ENCODE measurements around the gene MYL3. TPM values are rescaled to one million over a fixed set of nuclear protein-coding genes. Genes with fewer than 3 reads are reported as not detected.

Gene MYL3
- total RNA-seq, 2 donors from 2014 or later = 1.9 TPM; not detected in 1

DNA sequence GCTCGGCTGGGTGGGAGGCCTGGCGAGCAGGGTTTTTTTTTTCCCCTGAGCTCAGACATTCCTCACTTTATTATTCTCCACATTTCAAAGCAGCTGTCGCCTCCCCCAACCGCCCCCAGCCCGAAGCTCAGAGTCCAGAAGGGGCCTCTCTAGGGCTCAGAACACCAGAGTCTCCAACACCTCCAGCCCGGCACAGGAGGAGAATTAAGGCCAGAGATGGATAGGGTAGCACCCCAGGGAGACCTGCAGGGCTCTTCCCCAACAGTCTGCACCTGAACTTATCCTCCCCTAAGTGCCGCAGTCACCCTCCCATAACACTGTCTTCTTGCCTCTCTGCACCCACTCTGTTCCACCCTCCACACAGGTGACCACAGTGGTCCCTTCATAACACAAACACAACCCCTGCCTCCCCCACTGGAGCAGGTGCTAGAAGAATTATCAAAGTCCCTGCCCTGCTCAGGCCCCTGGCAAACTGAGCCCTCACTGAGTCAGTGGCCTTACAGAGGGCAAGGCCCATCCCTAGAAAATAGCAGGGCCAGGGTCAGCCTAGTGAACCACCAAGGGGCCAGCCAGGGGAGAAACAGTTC lies 14.1 kb downstream of the MYL3 start:
- intact Hi-C loops (cut with DNase I) = no loop called here
- H3K9me3 ChIP-seq = no peaks in the 10 kb centered on the region
- DNase-seq (ENCODE audit: low spot score) = no peak

DNA sequence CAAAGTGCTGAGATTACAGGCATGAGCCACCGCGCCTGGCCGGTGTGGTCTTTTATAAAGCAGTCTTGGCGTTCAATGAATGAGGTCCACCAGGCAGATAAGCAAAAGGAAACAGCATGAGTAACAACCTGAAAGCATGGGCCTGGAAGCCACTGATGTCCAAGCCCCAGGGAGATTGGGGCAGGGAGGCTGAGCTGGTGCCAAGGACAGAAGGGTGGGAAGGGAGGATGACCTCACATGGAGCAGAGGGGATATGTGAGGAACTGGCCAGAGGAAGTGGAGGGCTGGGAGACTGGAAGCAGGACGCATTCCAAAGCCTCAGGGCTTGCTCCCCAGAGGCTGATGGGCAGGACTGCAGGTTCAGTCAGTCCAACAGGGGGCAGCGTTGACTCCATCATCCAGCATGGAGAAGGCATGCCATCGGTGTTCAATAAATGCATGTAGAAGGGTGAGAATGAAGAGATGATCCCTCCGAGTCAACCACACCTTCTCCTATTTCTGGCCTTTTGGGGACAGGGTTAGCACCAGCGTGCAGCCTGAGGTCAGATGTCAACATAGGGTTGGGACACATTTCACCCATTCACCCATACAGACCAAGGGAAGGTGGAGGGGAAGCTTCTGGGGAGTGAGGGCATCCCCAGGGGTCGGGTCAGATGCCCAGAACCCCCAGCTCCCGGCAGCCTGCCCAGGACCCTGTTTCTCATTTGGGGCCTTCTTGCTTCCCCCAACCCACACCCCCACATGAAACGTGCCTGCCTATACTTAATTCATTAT lies 14.8 kb downstream of the MYL3 start:
- DNase-seq (ENCODE audit: low spot score) = no peak
- no peak for TF ChIP-seq POLR2AphosphoS5 (IDR thresholded peaks at IDR 0.05)
- no peak for TF ChIP-seq POLR2A (IDR thresholded peaks at IDR 0.05)
- TF ChIP-seq, protein P1, sequence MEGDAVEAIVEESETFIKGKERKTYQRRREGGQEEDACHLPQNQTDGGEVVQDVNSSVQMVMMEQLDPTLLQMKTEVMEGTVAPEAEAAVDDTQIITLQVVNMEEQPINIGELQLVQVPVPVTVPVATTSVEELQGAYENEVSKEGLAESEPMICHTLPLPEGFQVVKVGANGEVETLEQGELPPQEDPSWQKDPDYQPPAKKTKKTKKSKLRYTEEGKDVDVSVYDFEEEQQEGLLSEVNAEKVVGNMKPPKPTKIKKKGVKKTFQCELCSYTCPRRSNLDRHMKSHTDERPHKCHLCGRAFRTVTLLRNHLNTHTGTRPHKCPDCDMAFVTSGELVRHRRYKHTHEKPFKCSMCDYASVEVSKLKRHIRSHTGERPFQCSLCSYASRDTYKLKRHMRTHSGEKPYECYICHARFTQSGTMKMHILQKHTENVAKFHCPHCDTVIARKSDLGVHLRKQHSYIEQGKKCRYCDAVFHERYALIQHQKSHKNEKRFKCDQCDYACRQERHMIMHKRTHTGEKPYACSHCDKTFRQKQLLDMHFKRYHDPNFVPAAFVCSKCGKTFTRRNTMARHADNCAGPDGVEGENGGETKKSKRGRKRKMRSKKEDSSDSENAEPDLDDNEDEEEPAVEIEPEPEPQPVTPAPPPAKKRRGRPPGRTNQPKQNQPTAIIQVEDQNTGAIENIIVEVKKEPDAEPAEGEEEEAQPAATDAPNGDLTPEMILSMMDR (IDR thresholded peaks at IDR 0.05) = no peak
- Histone ChIP-seq H3K4me3 (no peak overlapping the region), H3K36me3 (no peaks in the 10 kb centered on the region), H3K27me3 (replicated peaks; ENCODE audit: insufficient read depth) (no peaks in the 10 kb centered on the region), H3K27ac (no peak overlapping the region), H3K9me3 (no peaks in the 10 kb centered on the region), H3K4me1 (replicated peaks) (no peaks in the 10 kb centered on the region)
- WGBS = 79% methylated on average over 12 of the region's 12 CpGs
- intact Hi-C loops (cut with DNase I) = no loop called here

More for the DNA sequence above, 14.1 kb downstream of the MYL3 start:
- Histone ChIP-seq H3K36me3 (no peaks in the 10 kb centered on the region), H3K4me3 (no peak overlapping the region), H3K27me3 (replicated peaks; ENCODE audit: insufficient read depth) (no peaks in the 10 kb centered on the region), H3K4me1 (replicated peaks) (no peaks in the 10 kb centered on the region), H3K27ac (no peak overlapping the region)
- 76% methylated on average over 7 of the region's 7 CpGs for WGBS
- TF ChIP-seq POLR2A (IDR thresholded peaks at IDR 0.05) = no peak
- TF ChIP-seq, protein P1 (IDR thresholded peaks at IDR 0.05) = no peak
- no peak for TF ChIP-seq POLR2AphosphoS5 (IDR thresholded peaks at IDR 0.05)

DNA sequence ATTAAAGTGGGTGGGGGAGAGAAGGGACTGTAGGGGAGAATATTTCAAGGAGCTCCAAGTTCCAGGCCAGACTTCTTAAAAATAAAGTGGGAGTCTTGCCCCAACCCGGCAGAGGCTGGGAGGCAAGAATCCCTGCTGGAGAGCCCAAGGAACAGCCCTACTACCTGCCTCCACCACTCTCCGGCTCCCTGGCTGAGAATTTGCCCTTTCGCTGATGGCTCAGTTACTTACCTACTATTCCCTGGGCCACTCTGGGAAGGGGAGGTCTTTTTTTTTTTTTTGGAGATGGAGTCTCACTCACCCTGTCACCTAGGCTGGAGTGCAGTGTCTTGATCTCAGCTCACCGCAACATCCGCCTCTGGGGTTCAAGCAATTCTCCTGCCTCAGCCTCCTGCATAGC lies 15.5 kb downstream of the MYL3 start:
- Histone ChIP-seq H3K4me3 (no peak overlapping the region), H3K27ac (no peak overlapping the region), H3K4me1 (replicated peaks) (no peaks in the 10 kb centered on the region), H3K27me3 (replicated peaks; ENCODE audit: insufficient read depth) (no peaks in the 10 kb centered on the region), H3K9me3 (no peaks in the 10 kb centered on the region), H3K36me3 (no peaks in the 10 kb centered on the region)
- no peak for DNase-seq (ENCODE audit: low spot score)
- TF ChIP-seq POLR2A (IDR thresholded peaks at IDR 0.05) = no peak
- no peak for TF ChIP-seq POLR2AphosphoS5 (IDR thresholded peaks at IDR 0.05)
- TF ChIP-seq, protein P1 (IDR thresholded peaks at IDR 0.05) = no peak
- WGBS = 91% methylated on average over 5 of the region's 5 CpGs
- intact Hi-C loops (cut with DNase I) = no loop called here

DNA sequence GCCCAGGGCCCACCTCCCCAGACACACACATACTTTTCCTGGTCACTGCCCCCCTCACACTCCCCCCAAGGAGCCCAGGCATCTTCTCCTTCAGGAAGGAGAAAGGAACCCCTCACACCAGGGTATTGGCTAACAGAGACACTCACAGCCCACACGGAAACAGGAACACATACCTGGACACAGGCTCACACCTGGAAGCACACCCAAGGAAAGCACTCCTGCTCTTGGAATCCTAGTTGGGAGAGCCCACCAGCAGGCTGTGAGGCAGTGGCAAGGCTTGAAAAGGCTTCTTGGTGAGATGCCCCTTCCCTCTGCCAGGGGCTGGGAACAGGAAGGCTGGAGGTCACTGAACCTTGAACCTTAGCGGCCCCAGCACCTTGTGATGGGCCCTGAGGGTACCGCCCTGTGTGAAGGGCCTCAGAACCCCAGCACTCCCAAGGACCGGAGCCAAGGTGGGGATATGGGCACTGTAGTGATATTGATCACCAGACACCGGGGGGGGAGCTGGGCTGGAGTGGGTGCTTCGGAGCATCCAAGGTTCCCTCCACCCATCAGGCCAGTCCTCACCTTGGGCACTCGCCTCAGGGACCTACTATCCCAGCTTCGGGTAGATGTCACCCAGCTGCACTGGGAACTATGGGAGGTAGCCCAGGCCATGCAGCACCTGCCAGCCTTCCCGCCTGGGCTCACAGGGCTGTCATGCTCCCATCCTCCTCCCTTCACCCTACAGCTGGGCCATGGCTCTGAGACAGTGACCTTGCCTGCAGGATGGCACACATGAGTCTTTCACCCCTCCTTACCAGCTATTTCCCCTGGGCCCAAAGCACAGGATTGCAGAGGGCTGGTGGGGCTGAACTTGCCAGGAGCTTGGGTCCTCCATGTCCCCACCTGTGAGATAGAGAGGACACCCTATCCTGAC lies 16.4 kb downstream of the MYL3 start:
- DNase-seq (ENCODE audit: low spot score) = no peak
- Histone ChIP-seq H3K27ac (peak overlapping the region; percentile 77 to 79), H3K4me3 (no peak overlapping the region)

More for the DNA sequence above, 16.4 kb downstream of the MYL3 start:
- Histone ChIP-seq H3K4me1 (replicated peaks) (no peaks in the 10 kb centered on the region), H3K9me3 (no peaks in the 10 kb centered on the region), H3K36me3 (no peaks in the 10 kb centered on the region), H3K27me3 (replicated peaks; ENCODE audit: insufficient read depth) (no peaks in the 10 kb centered on the region)
- intact Hi-C loops (cut with DNase I) = no loop called here
- TF ChIP-seq POLR2A (IDR thresholded peaks at IDR 0.05) (no peak), POLR2AphosphoS5 (IDR thresholded peaks at IDR 0.05) (no peak)
- TF ChIP-seq, protein P1 (IDR thresholded peaks at IDR 0.05) = no peak
- 90% methylated on average over 9 of the region's 9 CpGs for WGBS
